Calu3 (cell line): ENCODE results near the gene AOC2. TPM values are rescaled to one million over a fixed set of nuclear protein-coding genes. Genes with fewer than 3 reads are reported as not detected.
"Not testable (repeated sequence)": the region's sequence is repeated elsewhere in the genome, so short reads cannot be mapped to it uniquely, and the experiment has no call there.

Experiments used
- BruUV-seq: library from RNA; stranded (reverse); fragments of 400-500 nt; replicated peaks from 2 replicates; lab custom pipeline; 2021; lab: Mats Ljungman, UMichigan
- CTCF ChIA-PET: fragments of 300-600 bp; sonication (Branson Sonifier 250); formaldehyde crosslinking; loops from one replicate; lab custom pipeline; 2022; ENCODE audit warnings: antibody characterized with exemption; lab: Charles Lee
- DNase-seq: peaks from one replicate; pipeline ENCODE4 v3.0.0; 2022
- H3K27ac Mint-ChIP-seq: one replicate; pipeline ENCODE4 v1.8.0; 2022; ENCODE audit warnings: mixed read lengths; ENCODE audit not compliant: unreplicated experiment
- H3K27me3 Mint-ChIP-seq: one replicate; pipeline ENCODE4 v1.8.0; 2022; ENCODE audit warnings: mixed read lengths; ENCODE audit not compliant: unreplicated experiment
- H3K36me3 Mint-ChIP-seq: one replicate; pipeline ENCODE4 v1.8.0; 2022; ENCODE audit warnings: mild to moderate bottlenecking, moderate library complexity, mixed read lengths; ENCODE audit not compliant: insufficient read depth, unreplicated experiment
- H3K4me1 Mint-ChIP-seq: one replicate; pipeline ENCODE4 v1.8.0; 2022; ENCODE audit warnings: mild to moderate bottlenecking, low read depth, mixed read lengths; ENCODE audit not compliant: unreplicated experiment
- H3K4me3 Mint-ChIP-seq: one replicate; pipeline ENCODE4 v1.8.0; 2022; ENCODE audit warnings: mild to moderate bottlenecking, low read depth, moderate library complexity, mixed read lengths; ENCODE audit not compliant: unreplicated experiment
- H3K9me3 Mint-ChIP-seq: one replicate; pipeline ENCODE4 v1.8.0; 2022; ENCODE audit warnings: low read depth, mixed read lengths; ENCODE audit not compliant: unreplicated experiment
- CTCF ChIP-seq: fragments of 200-600 bp; IDR thresholded peaks from one replicate; pipeline ENCODE4 v1.8.0; 2022; ENCODE audit warnings: antibody characterized with exemption; ENCODE audit not compliant: unreplicated experiment
- intact Hi-C: fragments of 100-400 bp; cut with micrococcal nuclease; formaldehyde crosslinking; loops from one replicate; pipeline ENCODE4 v1.10.0; 2022; ENCODE audit not compliant: unreplicated experiment
- total RNA-seq: library from RNA; stranded (reverse); gene quantifications from 2 replicates; pipeline ENCODE4 v1.2.3, GENCODE V29; 2022

The AOC2 gene
- total RNA-seq, 1 experiment from 2014 or later: 10.5 TPM

- H3K9me3 Mint-ChIP-seq: no peaks in the 10 kb centered on the region
- H3K27ac Mint-ChIP-seq: no peak overlapping the region
- H3K36me3 Mint-ChIP-seq: no peaks in the 10 kb centered on the region
- CTCF ChIA-PET: no interaction called here
- DNase-seq: no peak
- no peak for TF ChIP-seq CTCF
- no peak overlapping the region for H3K4me3 Mint-ChIP-seq
- no peaks in the 10 kb centered on the region for H3K4me1 Mint-ChIP-seq
- H3K27me3 Mint-ChIP-seq: peaks cover 23% of the 10 kb centered on the region
- no TSS peak for BruUV-seq
- intact Hi-C loops: no loop called here
These were observed 9.2 kb downstream of the AOC2 start for GRCh38 chr17:42853597-42853967.

GRCh38 chr17:42853968-42854790, 9.8 kb downstream of the AOC2 start:
- no peak overlapping the region for H3K4me3 Mint-ChIP-seq
- no peak for TF ChIP-seq CTCF
- no peaks in the 10 kb centered on the region for H3K9me3 Mint-ChIP-seq
- DNase-seq: no peak
- H3K27me3 Mint-ChIP-seq: peaks cover 29% of the 10 kb centered on the region
- intact Hi-C loops: no loop called here
- no peaks in the 10 kb centered on the region for H3K36me3 Mint-ChIP-seq
- no TSS peak for BruUV-seq
- no peak overlapping the region for H3K27ac Mint-ChIP-seq
- CTCF ChIA-PET: no interaction called here
- no peaks in the 10 kb centered on the region for H3K4me1 Mint-ChIP-seq

- TF ChIP-seq CTCF: no peak
- BruUV-seq: no TSS peak
- CTCF ChIA-PET: no interaction called here
- H3K36me3 Mint-ChIP-seq: no peaks in the 10 kb centered on the region
- intact Hi-C loops: loop anchor here (5.0 kb wide), 1 partner anchor 42 kb away; no protein-coding TSS in a partner anchor
- H3K4me3 Mint-ChIP-seq: no peak overlapping the region
- peaks cover 36% of the 10 kb centered on the region for H3K27me3 Mint-ChIP-seq
- H3K9me3 Mint-ChIP-seq: peaks cover under 1% of the 10 kb centered on the region
- no peaks in the 10 kb centered on the region for H3K4me1 Mint-ChIP-seq
- H3K27ac Mint-ChIP-seq: no peak overlapping the region
- no peak for DNase-seq
These were observed 10.7 kb downstream of the AOC2 start for GRCh38 chr17:42855048-42855596.

- H3K36me3 Mint-ChIP-seq, H3K9me3 Mint-ChIP-seq, BruUV-seq, DNase-seq, H3K27ac Mint-ChIP-seq, H3K4me3 Mint-ChIP-seq, H3K4me1 Mint-ChIP-seq, CTCF ChIA-PET: not testable (repeated sequence)
- intact Hi-C loops: loop anchor here (5.0 kb wide), 1 partner anchor 41 kb away; no protein-coding TSS in a partner anchor
- peaks cover 43% of the 10 kb centered on the region for H3K27me3 Mint-ChIP-seq
These were observed 11.7 kb downstream of the AOC2 start for GRCh38 chr17:42856093-42856492.

- not testable (repeated sequence) for H3K4me1 Mint-ChIP-seq, H3K36me3 Mint-ChIP-seq, DNase-seq, H3K4me3 Mint-ChIP-seq, H3K27ac Mint-ChIP-seq, H3K9me3 Mint-ChIP-seq, BruUV-seq
- intact Hi-C loops: loop anchor here (5.0 kb wide), 1 partner anchor 41 kb away; no protein-coding TSS in a partner anchor
- CTCF ChIA-PET: interaction anchor here (0.5 kb wide), 1 partner anchor 241 kb away, joined by 6 read pairs; no protein-coding TSS in a partner anchor
- H3K27me3 Mint-ChIP-seq: peaks cover 43% of the 10 kb centered on the region
These were observed 12.1 kb downstream of the AOC2 start for GRCh38 chr17:42856516-42856915.
